ENCODE data around the gene MS4A8. TPM values are rescaled to one million over a fixed set of nuclear protein-coding genes. Genes with fewer than 3 reads are reported as not detected.

MS4A8 gene
- total and polyA plus RNA-seq, 10 of the 15 experiments (the other 5 are each of a cell fraction or from before 2014, with no cell fraction given): 0.04 TPM; not detected in 9

- POLR2A ChIA-PET: no interaction called here
- 50% methylated on average over 4 of the region's 4 CpGs for WGBS (ENCODE audit: insufficient coverage, insufficient replicate concordance, low lambda C conversion rate, missing lambda C conversion rate)
- Histone ChIP-seq H3K4me3 (no peak overlapping the region), H3K27me3 (replicated peaks in 1 of 2; ENCODE audit: control insufficient read depth in 2 of 2, insufficient read depth in 2 of 2, low read length in 1 of 2) (no peaks in the 10 kb centered on the region), H3K79me2 (ENCODE audit: control insufficient read depth, insufficient read depth, low read length) (no peaks in the 10 kb centered on the region), H2AFZ (ENCODE audit: control insufficient read depth, low read depth, low read length) (no peak overlapping the region), H3K27ac (ENCODE audit: control insufficient read depth, insufficient read depth) (no peak overlapping the region), H3K36me3 (ENCODE audit: control insufficient read depth in 2 of 2, insufficient read depth in 2 of 2, low read length in 1 of 2) (no peaks in the 10 kb centered on the region), H3K4me2 (ENCODE audit: control insufficient read depth, insufficient read depth) (no peak overlapping the region), H3K9ac (ENCODE audit: control insufficient read depth, insufficient read depth, low read length) (no peak overlapping the region), H4K20me1 (ENCODE audit: control insufficient read depth, insufficient read depth) (no peaks in the 10 kb centered on the region), H3K9me3 (replicated peaks; ENCODE audit: control insufficient read depth, insufficient read depth, low read length) (no peaks in the 10 kb centered on the region), H3K4me1 (ENCODE audit: control insufficient read depth, insufficient read depth, low read length) (no peaks in the 10 kb centered on the region)
- in situ Hi-C loops (cut with MboI): no loop called here
- DNase-seq (ENCODE audit: low read depth, low spot score) (no peak), ATAC-seq (peak; percentile 53; the same call in 2 of the 3 replicates), FAIRE-seq (peak; percentile 54)
- intact Hi-C loops (cut with micrococcal nuclease; ENCODE audit: unreplicated experiment): no loop called here
- SMC1A ChIA-PET (ENCODE audit: uncharacterized antibody, unreplicated experiment): interaction anchor here (0.7 to 1.9 kb wide), 10 partner anchors 10 to 174 kb away, joined by 3 to 9 read pairs (median 4); partner anchors contain the start of gene MS4A15
- no TSS peak for BruUV-seq (replicated peaks)
- CTCF ChIA-PET: interaction anchor here (0.6 to 1.7 kb wide), 16 partner anchors 10 to 488 kb away, joined by 3 to 30 read pairs (median 4); partner anchors contain the start of gene MS4A15
- RAD21 ChIA-PET (ENCODE audit: unreplicated experiment): interaction anchor here (0.8 to 1.5 kb wide), 5 partner anchors 97 to 230 kb away, joined by 3 to 15 read pairs (median 5); partner anchors contain the start of gene MS4A15
- TF ChIP-seq RAD21 (IDR thresholded peaks at IDR 0.05; ENCODE audit: insufficient read depth, low read depth, low read length): peak; percentile 47
- no peak for TF ChIP-seq CBX3 (IDR thresholded peaks at IDR 0.05; ENCODE audit: borderline replicate concordance, low read depth)
- no peak for TF ChIP-seq ESRRA (IDR thresholded peaks at IDR 0.05; ENCODE audit: low read length)
- no peak for TF ChIP-seq RAD51 (IDR thresholded peaks at IDR 0.05)
- TF ChIP-seq CEBPB (IDR thresholded peaks at IDR 0.05; ENCODE audit: borderline replicate concordance in 1 of 2, low read depth in 2 of 2, low read length in 2 of 2): no peak
- no peak for TF ChIP-seq SRF (IDR thresholded peaks at IDR 0.05; ENCODE audit: low read depth in 2 of 2, low read length in 2 of 2)
- no peak for TF ChIP-seq BHLHE40 (IDR thresholded peaks at IDR 0.05; ENCODE audit: borderline replicate concordance in 1 of 2, low read depth in 2 of 2, low read length in 1 of 2)
- no peak for TF ChIP-seq ZNF207 (IDR thresholded peaks at IDR 0.05; ENCODE audit: borderline replicate concordance)
- TF ChIP-seq RCOR1 (conservative IDR thresholded peaks at IDR 0.05; ENCODE audit: low read depth, low read length): no peak
- no peak for TF ChIP-seq CHD4 (IDR thresholded peaks at IDR 0.05)
- no peak for TF ChIP-seq IRF4 (IDR thresholded peaks at IDR 0.05; ENCODE audit: low read depth, low read length)
- TF ChIP-seq, protein P1, sequence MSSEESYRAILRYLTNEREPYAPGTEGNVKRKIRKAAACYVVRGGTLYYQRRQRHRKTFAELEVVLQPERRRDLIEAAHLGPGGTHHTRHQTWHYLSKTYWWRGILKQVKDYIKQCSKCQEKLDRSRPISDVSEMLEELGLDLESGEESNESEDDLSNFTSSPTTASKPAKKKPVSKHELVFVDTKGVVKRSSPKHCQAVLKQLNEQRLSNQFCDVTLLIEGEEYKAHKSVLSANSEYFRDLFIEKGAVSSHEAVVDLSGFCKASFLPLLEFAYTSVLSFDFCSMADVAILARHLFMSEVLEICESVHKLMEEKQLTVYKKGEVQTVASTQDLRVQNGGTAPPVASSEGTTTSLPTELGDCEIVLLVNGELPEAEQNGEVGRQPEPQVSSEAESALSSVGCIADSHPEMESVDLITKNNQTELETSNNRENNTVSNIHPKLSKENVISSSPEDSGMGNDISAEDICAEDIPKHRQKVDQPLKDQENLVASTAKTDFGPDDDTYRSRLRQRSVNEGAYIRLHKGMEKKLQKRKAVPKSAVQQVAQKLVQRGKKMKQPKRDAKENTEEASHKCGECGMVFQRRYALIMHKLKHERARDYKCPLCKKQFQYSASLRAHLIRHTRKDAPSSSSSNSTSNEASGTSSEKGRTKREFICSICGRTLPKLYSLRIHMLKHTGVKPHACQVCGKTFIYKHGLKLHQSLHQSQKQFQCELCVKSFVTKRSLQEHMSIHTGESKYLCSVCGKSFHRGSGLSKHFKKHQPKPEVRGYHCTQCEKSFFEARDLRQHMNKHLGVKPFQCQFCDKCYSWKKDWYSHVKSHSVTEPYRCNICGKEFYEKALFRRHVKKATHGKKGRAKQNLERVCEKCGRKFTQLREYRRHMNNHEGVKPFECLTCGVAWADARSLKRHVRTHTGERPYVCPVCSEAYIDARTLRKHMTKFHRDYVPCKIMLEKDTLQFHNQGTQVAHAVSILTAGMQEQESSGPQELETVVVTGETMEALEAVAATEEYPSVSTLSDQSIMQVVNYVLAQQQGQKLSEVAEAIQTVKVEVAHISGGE (CRISPR knock-in tag; IDR thresholded peaks at IDR 0.05): peak; percentile 78
- TF ChIP-seq, protein P2, sequence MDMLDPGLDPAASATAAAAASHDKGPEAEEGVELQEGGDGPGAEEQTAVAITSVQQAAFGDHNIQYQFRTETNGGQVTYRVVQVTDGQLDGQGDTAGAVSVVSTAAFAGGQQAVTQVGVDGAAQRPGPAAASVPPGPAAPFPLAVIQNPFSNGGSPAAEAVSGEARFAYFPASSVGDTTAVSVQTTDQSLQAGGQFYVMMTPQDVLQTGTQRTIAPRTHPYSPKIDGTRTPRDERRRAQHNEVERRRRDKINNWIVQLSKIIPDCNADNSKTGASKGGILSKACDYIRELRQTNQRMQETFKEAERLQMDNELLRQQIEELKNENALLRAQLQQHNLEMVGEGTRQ (IDR thresholded peaks at IDR 0.05; ENCODE audit: borderline replicate concordance, low read depth, low read length): no peak
- no peak for TF ChIP-seq RB1 (IDR thresholded peaks at IDR 0.05; ENCODE audit: borderline replicate concordance)
- TF ChIP-seq, protein P3, sequence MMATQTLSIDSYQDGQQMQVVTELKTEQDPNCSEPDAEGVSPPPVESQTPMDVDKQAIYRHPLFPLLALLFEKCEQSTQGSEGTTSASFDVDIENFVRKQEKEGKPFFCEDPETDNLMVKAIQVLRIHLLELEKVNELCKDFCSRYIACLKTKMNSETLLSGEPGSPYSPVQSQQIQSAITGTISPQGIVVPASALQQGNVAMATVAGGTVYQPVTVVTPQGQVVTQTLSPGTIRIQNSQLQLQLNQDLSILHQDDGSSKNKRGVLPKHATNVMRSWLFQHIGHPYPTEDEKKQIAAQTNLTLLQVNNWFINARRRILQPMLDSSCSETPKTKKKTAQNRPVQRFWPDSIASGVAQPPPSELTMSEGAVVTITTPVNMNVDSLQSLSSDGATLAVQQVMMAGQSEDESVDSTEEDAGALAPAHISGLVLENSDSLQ (IDR thresholded peaks at IDR 0.05): no peak
- TF ChIP-seq RBBP5 (conservative IDR thresholded peaks at IDR 0.05): no peak
- TF ChIP-seq NFYB (IDR thresholded peaks at IDR 0.05; ENCODE audit: insufficient read depth, low read depth, low read length): no peak
- no peak for TF ChIP-seq BCL11A (IDR thresholded peaks at IDR 0.05; ENCODE audit: low read depth, low read length)
Observed at GRCh38 chr11:60657888-60658287, 41.5 kb upstream of the MS4A8 start.

All from GM12878 (cell line).